ENCODE data around the gene AHNAK.

AHNAK gene

DNA sequence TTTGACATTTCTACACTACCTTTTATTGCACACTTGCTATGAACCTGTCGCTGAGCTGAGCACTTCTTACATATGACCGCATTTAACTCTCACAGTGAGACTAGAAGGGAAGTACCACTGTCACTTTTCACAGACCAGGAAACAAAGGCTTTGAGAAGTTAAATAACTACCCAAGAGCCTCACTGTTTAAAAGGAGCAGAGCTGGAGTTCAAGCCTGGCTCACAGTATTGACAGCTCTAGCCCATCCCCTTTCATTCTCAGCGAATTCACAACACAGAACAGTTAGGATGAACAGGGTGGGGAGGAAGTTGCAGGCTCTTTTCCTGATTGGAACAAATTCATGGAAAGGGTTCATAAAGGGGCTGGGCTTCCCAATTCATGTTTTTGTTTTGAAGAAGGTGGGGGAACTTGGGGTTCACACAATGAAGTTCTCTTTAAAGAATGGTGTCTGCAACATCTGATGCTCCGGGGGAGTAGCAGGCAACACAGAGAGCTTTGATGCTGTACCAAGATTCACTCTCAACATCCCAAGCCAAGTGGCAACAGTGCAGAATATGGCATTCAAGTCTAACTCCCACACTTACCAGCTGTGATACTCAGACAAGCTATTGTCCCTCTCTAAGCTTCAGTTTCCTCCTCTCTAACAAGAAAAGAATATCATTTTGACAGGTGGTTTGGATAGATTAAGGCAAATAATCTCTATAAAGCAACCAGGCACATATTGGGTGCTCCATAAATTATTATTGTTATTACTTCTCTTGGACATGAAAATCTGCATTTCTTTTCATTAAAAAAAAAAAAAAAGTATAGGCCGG lies 110.6 kb downstream of the AHNAK start:
- DNase-seq (ENCODE audit: low read depth in 2 of 2) = no peak

DNA sequence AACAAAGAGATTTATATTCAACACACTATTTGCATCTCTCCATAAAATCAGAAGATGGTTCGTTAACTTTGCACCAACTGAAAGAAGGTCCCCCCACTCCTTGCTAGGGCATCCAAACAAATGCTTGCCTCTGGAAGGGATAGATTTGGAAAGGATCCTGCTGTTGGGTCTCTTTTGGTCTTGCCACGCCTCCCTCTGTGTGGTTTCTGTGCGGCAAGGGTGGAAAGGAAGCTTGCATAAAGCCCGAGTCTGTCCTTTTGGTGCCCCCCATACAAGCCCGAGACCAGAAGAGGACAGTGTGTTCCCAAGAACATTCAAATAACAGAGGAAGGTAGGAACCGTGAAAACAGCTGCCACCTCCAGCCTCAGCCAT lies 112.7 kb downstream of the AHNAK start:
- no peak for DNase-seq (ENCODE audit: low read depth in 2 of 2)

DNA sequence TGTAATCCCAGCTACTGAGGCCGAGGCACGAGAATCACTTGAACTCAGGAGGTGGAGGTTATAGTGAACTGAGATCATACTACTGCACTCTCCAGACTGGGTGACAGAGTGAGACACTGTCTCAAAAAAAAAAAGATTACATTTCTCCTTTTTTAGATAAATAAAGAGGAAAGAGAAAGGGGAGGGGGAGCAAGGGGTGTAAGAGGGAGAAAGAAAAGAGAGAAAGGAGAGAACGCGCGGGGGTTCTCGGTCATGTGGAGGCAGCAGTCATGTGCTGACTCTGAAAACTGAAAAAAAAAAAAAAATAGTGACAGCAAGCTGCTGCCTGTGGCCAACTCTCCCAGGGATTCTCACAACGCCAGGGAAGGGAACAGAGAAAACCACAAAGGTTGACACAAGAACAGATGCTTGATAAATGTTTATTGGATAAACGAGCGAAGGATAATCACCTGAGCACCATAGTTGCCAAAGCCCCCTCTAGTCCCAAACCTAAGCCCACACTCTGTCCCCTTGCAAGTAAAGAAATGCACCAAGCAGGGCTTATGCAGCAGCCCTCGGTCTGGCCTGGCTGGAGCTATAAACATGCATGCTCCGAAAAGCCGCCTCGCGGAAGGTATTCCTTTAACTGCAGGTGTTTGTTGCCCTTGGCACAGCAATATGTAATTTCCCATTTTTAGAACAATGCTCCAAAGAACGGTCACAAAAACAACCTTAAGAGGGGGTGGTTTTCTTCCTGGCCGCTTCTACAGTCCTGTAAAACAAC lies 113.3 kb downstream of the AHNAK start:
- DNase-seq (ENCODE audit: low read depth in 2 of 2) = no peak

DNA sequence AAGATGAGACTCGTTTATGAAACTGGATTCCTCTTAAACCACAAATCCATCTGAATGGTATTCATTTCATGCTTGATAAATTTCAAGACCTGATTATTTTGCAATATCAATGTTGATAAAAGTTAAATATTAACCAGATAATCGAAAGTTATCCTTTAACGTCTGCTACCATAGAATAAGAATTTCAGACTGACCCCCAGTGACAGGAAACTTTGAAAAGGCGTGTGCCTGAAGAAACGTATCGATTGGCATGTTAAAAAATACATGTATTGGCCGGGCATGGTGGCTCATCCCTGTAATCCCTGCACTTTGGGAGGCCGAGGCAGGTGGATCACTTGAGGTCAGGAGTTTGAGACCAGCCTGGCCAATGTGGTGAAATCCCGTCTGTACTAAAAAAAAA lies 113.9 kb downstream of the AHNAK start:
- DNase-seq (ENCODE audit: low read depth in 2 of 2) = no peak

DNA sequence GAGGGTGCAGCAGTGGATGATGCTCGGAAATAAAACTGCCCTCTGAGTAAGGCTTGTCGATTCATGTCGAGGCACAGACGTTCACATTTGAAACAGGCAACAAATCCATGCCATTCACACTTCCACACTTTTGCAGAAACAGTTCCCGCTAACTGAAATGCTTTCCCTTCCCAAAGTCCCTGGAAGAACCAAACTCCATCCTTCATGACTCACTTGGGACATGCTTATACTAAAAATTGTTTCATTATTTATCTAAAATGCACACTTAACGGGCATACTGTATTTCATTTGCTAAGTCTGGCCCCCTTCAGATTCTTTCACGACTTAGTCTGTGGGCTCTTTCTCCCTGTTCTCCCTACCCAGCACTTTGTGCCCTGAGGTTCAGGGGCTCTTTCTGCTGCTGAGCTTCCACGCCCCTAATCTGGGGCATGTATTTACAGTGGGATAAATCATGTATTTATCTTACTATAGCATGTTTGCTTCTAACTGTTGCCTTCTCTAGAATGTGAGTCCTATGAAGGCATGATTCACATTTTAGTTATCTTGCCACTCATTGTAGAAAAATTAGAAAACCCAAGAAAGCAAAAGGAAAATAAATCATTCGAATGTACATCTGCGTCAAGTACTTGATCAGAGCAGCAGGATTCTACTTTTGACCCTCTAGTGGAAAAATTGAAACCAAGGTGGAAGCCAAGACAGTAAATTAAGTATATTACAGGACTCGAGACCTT lies 115.3 kb downstream of the AHNAK start:
- DNase-seq (ENCODE audit: low read depth in 2 of 2) = no peak

DNA sequence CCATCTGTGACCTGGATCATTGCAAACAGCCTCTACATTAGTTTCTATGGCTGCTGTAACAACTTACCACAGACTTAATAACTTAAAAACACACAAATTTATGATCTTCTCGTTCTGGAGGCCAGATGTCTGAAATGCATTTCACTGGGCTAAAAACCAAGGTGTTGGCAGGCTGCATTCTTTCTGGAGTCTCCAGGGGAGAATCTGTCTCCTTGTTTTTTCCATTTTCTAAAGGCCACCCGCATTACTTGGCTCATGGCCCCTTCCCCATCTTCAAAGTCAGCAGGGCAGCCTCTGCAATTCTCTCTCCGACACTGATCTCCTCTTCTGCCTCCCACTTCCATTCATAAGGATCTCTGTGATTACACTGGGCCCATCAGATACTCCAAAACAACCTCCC lies 116.2 kb downstream of the AHNAK start:
- DNase-seq (ENCODE audit: low read depth in 2 of 2) = no peak

DNA sequence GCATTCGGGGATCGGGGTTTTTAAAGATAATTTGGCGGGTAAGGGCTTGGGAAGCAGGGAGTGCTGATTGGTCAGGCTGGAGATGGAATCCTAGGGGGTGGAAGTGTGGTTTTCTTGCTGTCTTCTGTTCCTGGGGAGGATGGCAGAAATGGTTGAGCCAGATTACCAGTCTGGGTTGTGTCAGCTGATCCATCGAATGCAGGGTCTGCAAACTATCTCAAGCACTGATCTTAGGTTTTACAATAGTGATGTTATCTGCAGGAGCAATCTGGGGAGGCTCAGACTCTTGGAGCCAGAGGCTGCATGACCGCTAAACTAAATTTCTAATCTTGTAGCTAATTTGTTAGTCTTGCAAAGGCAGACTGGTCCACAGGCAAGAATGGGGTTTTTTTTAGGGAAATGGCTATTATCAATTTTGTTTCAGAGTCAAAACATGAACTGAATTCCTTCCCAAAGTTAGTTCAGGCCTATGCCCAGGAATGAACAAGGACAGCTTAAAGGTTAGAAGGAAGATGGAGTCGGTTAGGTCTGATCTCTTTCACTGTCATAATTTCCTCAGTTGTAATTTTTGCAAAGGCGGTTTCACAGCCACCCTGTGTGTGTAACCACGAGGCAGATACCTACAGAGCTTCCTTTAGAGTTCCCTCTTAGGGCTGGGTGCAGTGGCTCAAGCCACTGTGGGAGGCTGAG lies 117.6 kb downstream of the AHNAK start:
- no peak for DNase-seq (ENCODE audit: low read depth in 2 of 2)

DNA sequence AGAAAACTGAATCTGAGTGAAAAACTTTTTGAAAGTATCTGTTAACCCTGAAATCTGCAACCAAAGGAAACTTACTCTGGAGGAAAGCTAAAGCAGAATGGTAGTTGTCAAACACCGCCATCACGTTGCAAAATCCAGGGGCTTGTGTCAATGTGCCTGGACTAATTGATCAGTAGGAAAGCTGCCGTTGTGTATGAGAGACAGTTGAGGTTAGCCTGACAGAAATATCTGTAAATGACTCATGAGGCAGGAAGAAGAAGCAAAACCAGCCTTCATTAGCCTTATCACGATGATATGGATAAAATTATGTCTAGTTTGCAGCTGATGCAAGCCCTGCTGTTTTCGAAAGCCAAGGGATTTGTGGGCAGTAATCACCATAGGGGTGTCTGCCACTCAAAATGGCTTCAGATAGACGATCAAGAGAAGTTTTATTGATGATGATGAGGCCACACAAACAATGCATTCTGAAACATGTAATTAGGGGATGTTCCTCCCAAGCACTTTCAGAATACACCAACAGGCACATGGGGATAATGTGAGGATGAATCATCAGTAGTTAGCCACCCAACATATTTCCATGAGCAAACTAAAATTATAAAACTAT lies 118.9 kb downstream of the AHNAK start:
- no peak for DNase-seq (ENCODE audit: low read depth in 2 of 2)

DNA sequence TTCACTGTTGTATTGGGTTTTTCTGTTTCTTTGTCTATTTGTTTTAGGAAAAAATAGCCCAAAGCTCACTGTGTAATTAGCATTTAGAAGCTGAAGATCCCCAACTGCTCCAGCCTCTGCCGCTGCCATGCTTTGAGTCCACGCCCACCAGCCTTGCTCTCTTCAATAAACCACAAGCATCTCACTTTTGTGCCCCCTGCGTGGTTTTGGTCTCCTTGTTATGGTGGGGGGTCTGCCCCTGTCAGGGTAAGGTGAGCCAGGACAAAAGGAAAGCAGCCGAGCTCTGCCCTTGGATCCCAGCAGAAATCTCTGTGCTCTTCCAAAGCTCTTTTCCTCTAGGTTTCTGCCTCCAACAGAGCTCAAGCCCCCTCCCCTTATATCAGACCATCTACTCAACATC lies 123.6 kb downstream of the AHNAK start:
- DNase-seq (ENCODE audit: low read depth in 2 of 2) = no peak

DNA sequence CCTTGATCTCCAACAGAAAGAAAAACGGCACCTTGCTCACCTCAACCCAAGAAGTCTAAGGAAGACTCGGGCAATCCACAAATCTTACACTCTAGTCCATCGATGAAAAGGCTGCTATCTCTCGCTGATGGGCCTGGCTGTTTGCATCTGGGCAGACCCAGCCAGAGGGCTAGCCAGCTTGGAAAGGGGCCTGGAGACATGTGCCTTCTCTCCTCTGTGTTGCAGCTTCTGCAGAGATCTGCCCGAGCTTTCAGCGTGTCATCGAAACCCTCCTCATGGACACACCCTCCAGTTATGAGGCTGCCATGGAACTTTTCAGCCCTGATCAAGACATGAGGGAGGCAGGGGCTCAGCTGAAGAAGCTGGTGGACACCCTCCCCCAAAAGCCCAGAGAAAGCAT lies 124.6 kb downstream of the AHNAK start:
- no peak for DNase-seq (ENCODE audit: low read depth in 2 of 2)

DNA sequence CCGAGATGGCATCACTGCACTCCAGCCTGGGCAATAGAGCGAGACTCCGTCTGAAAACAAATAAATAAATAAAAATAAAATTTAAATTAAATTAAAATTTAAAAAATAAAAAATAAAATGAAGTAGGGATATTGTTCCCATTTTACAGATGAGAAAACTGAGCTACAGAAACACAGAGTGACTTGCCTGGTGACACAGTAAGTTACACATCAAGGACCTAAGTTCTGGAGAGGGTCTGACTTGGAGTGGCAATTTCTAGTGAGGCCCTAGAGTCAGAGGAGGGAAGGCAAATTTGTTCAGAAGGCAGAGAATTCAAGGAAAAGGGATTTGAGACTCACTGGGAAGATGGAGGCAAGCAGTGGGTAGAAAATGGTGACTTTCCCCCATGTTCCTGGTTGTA lies 125.7 kb downstream of the AHNAK start:
- no peak for DNase-seq (ENCODE audit: low read depth in 2 of 2)

DNA sequence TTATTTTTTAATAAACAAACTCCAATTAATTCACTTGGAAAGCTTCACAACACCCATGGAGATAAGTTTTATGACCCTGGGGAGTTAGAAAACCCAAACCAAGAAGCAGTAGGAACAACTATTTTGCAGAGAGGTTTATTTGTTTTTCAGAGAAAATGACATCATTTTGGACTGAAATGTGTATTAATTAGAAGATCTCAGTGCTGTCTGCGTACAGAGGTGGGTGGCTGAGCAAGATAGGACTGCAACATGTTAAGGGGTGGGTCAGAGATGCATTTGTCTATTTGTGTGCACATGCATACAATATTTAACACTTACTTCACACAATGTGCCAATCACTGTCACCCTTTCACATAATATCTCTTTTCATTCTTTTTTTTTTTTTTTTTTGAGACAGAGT lies 126.7 kb downstream of the AHNAK start:
- DNase-seq (ENCODE audit: low read depth in 2 of 2) = no peak

DNA sequence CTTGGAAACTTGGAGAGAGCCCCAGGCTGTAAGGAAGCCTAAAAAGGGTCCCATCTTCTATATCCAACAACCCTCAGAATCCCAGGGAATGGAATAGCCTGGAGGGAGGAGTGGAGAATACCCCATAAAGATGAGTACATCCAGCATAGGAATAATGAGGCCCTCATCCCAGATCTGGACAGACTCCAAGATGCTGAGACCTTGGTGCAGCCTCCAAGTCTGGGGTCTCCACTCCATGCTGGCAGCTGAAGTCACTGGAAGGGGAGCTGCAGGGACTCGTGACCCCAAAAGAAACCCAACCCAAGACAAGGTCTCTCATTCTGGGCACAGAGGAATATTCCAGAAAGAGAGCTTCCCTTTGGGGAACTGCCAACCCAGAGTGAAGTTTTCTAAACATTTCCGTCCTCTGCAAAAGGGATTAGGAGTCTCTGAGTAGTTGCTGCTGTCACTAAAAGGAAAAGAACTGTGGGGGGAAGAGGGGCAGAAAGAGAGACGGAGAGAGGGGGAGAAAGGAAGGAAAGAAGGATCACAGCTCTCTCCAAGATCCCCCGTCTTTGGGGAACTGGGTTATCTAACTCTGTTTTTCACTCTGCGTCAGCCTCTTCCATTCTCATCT lies 127.2 kb downstream of the AHNAK start:
- DNase-seq (ENCODE audit: low read depth in 2 of 2) = no peak

DNA sequence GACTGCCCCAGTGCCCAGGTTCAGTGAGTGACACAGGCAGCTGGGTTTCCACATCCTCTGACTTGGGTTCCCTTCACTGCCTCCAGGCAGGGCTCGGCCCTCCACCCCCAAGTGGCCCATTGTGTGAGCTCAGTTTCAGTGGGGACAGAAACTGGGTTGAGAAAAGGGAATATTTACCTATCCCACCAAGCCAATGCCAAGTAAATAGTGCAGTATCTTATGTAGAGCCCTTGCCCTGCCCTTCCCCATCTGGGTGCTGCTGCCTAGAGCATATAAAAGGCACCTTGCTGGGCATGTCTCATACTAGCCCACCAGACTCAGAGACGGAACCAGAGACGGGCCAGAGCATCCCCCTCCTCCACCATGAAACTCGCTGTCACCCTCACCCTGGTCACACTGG lies 127.9 kb downstream of the AHNAK start, which contains the start of gene SCGB1A1:
SCGB1A1 (plus strand) TSS at position 301 of the 400 bp plus-strand sequence; CDS start at position 364, 63 bp downstream.
- no peak for DNase-seq (ENCODE audit: low read depth in 2 of 2)

DNA sequence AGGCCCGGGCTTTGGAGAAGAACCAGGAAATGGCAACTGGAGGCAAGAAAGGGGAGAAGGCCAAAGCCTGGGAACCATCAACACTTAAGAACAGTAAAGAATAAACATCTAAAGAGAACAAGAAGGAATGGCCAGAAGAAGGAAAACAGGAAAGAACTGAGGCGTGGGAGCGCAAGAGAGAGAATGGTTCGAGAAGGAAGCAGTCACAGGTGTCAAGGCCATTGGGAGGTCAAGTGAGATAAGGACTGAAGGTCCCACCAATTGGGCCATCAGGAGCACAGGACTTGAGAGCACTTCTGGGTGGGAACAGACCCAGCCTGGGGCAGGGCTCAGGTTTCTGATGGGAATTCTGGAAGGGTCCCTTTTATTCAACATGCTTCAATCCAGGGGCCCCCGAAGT lies 128.5 kb downstream of the AHNAK start:
- DNase-seq (ENCODE audit: low read depth in 2 of 2) = no peak

DNA sequence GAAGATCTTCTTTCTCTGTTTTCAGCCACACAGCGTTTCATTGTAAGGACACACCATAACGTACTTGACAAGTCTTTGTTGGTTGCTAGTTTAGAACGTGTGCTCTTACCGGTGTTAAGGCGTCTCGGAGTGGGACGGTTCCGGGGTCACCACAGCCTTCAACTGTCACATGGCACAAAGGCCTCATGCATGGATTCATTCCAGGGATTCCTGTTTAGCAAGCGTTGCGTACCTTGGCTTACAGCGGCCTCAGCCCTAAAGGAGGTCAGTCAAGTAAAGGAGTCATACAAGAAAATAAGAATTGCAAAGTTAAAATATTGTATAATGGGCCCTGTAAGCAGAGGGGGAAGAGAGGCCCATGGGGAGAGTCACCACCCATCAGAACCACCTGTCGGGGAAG lies 130.0 kb downstream of the AHNAK start:
- DNase-seq (ENCODE audit: low read depth in 2 of 2) = no peak

DNA sequence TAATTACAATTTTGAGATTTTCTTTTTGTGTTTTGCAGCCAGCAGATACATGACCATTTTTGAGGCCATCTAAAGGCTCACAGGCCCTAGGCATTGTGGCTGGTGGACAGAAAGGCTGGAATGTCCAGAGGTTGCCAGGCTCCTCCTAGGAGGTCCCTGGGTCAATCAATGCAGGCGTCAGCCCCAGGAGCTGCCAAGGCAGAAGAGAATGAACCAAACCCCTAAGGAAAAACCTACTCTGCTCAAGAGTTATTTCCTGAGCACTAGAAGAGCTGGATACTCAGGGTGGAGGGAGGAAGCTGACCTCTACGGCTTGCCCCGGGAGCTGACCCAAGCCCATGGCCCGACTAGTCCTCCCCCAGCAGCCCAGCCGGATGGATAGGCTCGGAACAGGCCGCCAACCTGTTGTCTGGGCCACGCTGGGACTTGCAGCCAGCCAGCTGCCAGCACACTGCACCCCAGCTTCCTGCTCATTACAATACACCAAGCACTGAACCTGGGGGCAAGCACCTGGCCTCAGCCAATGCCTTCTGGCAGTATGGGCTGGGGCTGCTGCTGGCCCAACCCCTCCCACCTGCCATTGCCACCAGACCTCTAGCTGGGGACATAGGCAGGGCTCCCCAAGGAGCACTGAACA lies 133.4 kb downstream of the AHNAK start:
- DNase-seq (ENCODE audit: low read depth in 2 of 2) = no peak

DNA sequence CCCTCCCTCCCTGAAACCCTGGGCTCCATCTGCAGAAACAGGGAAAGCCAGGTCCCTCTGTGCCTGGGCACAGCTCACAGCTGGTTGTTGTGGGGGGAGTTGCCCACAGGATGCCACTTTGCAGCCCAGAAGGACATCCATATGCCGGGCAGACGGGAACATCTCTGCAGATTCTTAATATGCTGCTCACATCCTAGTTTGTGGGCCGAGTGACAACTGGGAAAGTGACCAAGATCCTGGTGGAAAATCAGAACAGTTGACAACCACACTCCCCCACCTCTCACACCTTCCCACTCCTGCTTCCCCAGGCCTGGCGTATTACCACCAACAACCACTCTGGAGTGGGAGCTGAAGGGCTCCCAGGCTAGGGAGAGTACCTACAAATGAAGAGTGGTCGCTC lies 135.1 kb downstream of the AHNAK start:
- no peak for DNase-seq (ENCODE audit: low read depth in 2 of 2)

DNA sequence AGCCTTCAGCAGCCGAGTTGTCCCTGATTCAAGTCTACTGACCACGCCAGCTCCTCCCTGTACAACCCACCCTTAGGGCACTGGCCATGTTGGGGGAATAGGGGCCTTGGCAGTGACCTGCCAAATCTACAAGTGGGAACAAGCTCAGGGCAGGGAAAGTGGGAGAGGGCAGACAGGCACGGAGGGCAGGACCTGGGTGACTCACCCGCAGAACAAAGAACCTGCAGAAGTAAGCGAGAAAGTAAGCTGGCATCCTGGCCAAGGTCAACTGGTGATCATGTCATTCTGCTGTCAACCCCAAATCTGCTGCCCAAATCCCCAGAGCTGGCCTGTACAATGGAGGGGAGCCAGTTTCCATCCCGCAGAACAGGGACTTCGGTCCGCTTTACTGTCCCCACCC lies 135.6 kb downstream of the AHNAK start:
- no peak for DNase-seq (ENCODE audit: low read depth in 2 of 2)

DNA sequence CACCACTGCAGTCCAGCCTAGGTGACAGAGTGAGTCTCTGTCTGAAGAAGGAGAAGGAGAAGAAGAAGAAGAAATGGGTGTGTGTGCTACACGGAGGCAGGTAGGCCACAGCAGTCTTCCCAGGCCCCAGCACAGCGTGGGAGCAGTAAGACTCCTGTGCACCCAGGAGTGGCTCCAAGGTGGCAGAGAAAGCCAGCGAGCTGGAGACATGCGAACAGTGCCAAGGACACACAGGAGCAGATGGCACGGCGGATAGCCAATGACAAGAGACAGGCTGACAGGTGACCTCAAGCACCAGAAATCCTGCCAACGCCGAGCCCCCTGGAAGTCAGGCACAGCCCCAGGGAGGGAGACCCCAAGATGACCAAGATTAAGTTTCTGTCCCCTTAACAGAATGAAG lies 136.8 kb downstream of the AHNAK start:
- DNase-seq (ENCODE audit: low read depth in 2 of 2) = no peak

DNA sequence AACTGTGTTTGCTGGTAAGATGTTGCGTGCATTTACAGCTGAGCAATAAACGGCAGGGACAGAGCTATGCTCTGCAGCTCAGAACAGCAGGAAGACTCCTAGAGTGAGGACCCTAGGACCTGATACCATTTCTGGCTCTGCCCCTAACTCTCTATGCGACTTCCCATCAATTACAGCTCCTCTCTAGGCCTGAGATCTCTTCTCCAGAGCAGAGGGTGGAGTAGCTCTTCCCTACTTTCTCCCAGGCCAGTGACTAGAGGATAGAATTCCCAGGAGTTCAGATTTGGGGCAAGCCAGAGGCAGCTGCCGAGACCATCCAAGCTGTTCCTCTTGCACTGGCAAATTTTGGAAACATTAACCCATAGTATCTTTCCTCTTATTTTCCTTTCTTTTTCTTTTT lies 140.6 kb downstream of the AHNAK start:
- no peak for DNase-seq (ENCODE audit: low read depth in 2 of 2)
